Neuron (in vitro differentiated cells): ENCODE measurements around the gene NIPA2.

Experiments
- H2AFZ ChIP-seq: one replicate; pipeline ENCODE4 v1.6.1; 2013; ENCODE audit warnings: low read depth, mild to moderate bottlenecking, inconsistent platforms, low read length, moderate library complexity
- H3K27me3 ChIP-seq: one replicate; pipeline ENCODE4 v1.6.1; 2013; ENCODE audit warnings: low read length; ENCODE audit not compliant: insufficient read depth
- H3K36me3 ChIP-seq: one replicate; pipeline ENCODE4 v1.6.1; 2013; ENCODE audit warnings: low read length; ENCODE audit not compliant: insufficient read depth
- H3K4me1 ChIP-seq: one replicate; pipeline ENCODE4 v1.6.1; 2013; ENCODE audit warnings: low read length; ENCODE audit not compliant: insufficient read depth
- H3K4me3 ChIP-seq: 2 replicates; pipeline ENCODE4 v1.5.1; 2013; ENCODE audit warnings: mild to moderate bottlenecking, low read length, moderate library complexity
- H3K9me3 ChIP-seq: one replicate; pipeline ENCODE4 v1.6.1; 2013; ENCODE audit warnings: low read length

Gene NIPA2

DNA sequence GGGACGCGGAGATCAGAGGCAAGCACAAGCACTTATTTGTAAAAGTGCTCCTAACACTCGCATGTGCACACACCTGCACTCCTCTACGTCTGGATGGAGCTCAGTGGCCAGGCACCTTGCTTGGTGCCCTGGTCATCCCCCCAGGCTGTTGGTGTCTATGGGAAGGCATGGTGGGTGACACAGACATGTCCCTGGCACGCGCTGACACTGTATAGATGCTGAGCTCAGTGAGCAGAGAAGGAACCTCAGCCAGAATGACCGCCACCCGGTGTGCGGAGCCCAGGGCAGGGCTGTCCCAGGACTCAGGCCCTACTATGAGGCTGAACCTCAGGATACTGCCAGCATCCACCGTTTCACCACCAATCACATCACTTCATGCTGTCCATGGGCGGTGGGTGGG is 64.5 kb downstream of the NIPA2 start:
- H3K27me3 ChIP-seq = no peaks in the 10 kb centered on the region
- H3K36me3 ChIP-seq = peaks cover 56% of the 10 kb centered on the region
- H3K9me3 ChIP-seq = no peaks in the 10 kb centered on the region
- no peak overlapping the region for H2AFZ ChIP-seq
- no peaks in the 10 kb centered on the region for H3K4me1 ChIP-seq
- H3K4me3 ChIP-seq = no peak overlapping the region

DNA sequence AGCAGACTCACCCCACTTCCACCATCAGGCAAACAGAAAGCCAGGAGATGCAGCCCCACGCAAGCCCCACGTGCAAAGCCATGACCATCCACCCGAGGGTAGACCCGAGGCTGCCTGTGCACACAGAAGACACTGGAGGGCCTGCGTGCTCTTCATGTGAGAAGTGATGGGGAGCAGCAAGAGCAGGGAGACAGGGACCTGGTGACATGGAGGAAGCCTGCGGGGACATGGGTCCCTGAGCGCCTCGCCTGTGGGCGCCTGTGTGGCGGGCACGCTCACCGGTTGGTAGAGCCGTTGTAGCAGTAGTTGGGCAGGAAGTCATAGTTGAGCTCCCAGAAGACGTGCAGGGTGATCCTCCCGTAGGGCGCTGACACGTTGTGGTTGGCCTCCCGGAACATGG is 65.0 kb downstream of the NIPA2 start:
- Histone ChIP-seq H3K27me3 (no peaks in the 10 kb centered on the region), H3K36me3 (peaks cover 57% of the 10 kb centered on the region), H3K9me3 (no peaks in the 10 kb centered on the region), H3K4me1 (no peaks in the 10 kb centered on the region), H2AFZ (no peak overlapping the region), H3K4me3 (no peak overlapping the region)

DNA sequence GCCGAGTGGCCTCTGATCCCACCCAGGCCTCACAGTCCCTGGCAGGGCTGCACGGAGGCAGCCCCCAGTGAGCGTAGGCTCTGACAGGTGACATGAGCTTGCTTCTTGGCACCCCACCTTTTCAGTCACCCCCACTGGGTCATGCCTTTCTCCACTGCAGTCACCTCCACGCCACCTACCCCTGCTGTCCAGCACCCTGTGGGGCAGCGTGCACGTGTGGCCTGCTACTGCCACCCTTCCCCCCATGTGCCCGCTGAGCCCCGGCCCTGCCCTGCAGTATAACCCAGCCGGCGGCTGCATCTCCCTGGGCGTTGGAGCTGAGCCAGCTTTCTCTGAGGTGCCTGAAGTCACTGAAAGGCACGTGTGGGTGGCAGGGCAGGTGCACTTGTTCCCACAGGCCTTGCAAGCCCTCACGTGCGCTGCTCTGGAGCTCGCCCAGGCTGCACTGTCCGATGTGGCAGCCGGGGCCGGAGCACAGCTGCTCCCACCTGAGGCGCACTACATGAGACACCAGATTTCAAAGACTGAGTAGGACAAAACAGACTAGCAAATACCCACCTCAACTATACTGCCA is 65.6 kb downstream of the NIPA2 start:
- H3K27me3 ChIP-seq = no peaks in the 10 kb centered on the region
- no peak overlapping the region for H3K4me3 ChIP-seq
- peaks cover 64% of the 10 kb centered on the region for H3K36me3 ChIP-seq
- H3K4me1 ChIP-seq = no peaks in the 10 kb centered on the region
- no peaks in the 10 kb centered on the region for H3K9me3 ChIP-seq
- no peak overlapping the region for H2AFZ ChIP-seq

DNA sequence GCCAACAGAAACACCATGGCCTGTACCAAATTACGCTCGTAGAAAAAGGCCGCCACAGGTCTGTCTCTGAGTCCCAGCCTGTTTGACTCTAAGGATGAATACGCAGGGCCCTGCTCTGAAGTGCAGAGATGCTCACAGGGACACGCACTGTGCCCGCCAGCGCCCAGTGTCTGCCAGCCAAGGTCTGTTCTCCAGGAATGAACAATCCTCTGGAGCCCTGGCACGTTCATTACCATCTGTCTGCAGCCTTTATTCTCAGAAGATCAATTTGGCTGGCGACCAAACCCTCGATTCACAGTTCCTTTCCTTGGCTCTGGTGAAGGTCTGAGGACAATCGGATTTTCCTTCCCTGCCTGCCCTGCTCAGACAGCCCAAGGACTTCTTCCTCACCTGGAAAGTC is 66.3 kb downstream of the NIPA2 start:
- no peak overlapping the region for H2AFZ ChIP-seq
- no peaks in the 10 kb centered on the region for H3K4me1 ChIP-seq
- no peaks in the 10 kb centered on the region for H3K9me3 ChIP-seq
- H3K36me3 ChIP-seq = peaks cover 69% of the 10 kb centered on the region
- H3K4me3 ChIP-seq = no peak overlapping the region
- H3K27me3 ChIP-seq = no peaks in the 10 kb centered on the region

DNA sequence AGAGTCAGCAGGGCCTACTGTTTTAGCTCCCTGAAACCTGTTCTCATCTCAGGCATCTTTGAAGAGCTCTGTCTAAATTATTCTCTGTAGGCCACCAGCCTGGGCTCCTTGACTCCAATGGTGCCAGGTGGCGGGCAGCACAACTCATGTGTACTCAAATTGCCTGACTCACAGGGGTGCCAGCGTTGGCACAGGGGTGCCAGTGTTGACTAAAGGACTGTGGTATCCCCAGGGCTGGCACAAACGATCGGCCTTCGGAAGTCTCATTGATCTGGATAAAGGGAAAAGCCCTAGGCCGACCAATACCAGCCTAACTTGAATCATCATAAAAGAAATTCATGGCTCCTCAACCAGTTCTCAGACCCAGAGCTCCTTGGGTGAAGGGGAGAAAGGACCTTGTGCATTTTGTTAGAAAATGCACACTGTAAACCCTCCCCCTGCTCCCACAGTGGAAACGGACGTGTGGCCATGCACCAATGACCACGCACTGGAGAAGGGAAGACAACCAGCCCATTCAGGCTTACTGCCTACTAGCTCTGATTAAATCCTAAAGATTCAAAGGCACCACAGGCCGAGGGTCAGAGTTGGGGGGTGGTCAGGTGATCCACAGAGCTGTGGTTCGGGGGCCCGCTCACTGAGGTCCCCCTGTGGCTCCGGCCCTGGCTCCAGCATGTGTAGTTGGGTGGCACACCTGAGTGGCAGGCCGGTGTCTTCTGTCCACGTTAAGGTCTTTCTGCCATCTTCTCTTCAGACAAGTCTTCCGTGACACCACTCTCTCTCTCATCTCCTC is 68.9 kb downstream of the NIPA2 start:
- H3K9me3 ChIP-seq = no peaks in the 10 kb centered on the region
- no peaks in the 10 kb centered on the region for H3K4me1 ChIP-seq
- H3K36me3 ChIP-seq = peaks cover 72% of the 10 kb centered on the region
- H3K27me3 ChIP-seq = no peaks in the 10 kb centered on the region
- no peak overlapping the region for H2AFZ ChIP-seq
- H3K4me3 ChIP-seq = no peak overlapping the region

DNA sequence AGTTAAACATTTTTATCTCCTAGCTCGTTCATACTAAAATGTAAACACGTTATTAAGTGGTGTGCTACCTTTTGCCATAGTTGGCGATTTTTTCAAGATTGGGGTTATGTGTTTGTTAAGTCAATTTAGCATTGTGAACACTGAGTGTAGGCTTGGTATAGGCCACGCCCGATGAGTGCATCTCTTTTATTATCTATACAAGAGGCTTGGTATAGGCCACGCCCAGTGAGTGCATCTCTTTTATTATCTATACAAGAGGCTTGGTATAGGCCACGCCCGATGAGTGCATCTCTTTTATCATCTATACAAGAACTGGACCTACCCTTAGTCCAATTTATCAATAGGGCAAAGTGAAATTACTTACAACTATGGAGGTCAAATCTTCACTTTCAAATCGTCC is 70.4 kb downstream of the NIPA2 start:
- H2AFZ ChIP-seq = no peak overlapping the region
- H3K27me3 ChIP-seq = no peaks in the 10 kb centered on the region
- no peak overlapping the region for H3K4me3 ChIP-seq
- H3K4me1 ChIP-seq = no peaks in the 10 kb centered on the region
- H3K36me3 ChIP-seq = peaks cover 65% of the 10 kb centered on the region
- no peaks in the 10 kb centered on the region for H3K9me3 ChIP-seq

DNA sequence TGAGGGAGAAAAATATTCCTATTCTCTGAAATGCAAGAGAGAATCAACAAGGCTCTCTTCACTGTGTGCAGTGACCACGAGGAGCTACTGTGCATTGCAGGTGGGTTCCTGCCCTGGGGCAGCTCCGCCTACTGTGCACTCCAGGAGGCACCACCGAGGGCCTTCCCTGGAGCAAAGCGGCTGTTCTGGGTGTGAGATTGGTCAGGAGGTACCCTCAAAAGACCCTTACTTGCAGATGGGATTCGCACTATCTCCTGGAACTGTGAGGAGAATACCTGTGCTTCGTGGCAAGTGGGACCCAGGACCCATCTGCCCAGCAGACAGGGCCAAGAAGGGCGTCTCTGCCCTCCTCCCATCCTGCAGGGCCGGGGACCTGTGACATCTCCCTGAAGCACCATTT is 72.8 kb downstream of the NIPA2 start:
- Histone ChIP-seq H3K9me3 (no peaks in the 10 kb centered on the region), H3K27me3 (no peaks in the 10 kb centered on the region), H3K4me1 (no peaks in the 10 kb centered on the region), H3K4me3 (no peak overlapping the region), H2AFZ (no peak overlapping the region), H3K36me3 (peaks cover 76% of the 10 kb centered on the region)

DNA sequence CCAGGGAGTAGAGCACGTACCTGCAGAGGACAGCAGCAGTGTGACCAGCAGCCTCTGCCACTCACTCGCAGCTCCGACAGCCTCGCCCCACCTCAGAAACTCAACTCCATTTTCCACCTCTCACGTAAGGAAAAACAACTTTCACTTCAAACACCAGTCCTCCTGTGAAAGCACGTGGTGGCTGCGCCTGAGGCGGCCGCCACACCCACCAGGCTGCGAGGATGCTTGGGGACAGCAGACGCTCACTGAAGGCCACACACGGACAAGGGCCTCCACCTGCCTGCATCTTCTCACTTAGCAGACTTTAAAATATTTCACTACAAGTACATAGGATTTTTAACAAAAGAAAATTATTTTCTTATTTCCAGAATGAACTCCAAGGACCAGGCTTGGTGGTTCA is 73.8 kb downstream of the NIPA2 start:
- H2AFZ ChIP-seq = no peak overlapping the region
- no peak overlapping the region for H3K4me3 ChIP-seq
- H3K27me3 ChIP-seq = no peaks in the 10 kb centered on the region
- no peaks in the 10 kb centered on the region for H3K4me1 ChIP-seq
- H3K36me3 ChIP-seq = peaks cover 78% of the 10 kb centered on the region
- H3K9me3 ChIP-seq = no peaks in the 10 kb centered on the region

DNA sequence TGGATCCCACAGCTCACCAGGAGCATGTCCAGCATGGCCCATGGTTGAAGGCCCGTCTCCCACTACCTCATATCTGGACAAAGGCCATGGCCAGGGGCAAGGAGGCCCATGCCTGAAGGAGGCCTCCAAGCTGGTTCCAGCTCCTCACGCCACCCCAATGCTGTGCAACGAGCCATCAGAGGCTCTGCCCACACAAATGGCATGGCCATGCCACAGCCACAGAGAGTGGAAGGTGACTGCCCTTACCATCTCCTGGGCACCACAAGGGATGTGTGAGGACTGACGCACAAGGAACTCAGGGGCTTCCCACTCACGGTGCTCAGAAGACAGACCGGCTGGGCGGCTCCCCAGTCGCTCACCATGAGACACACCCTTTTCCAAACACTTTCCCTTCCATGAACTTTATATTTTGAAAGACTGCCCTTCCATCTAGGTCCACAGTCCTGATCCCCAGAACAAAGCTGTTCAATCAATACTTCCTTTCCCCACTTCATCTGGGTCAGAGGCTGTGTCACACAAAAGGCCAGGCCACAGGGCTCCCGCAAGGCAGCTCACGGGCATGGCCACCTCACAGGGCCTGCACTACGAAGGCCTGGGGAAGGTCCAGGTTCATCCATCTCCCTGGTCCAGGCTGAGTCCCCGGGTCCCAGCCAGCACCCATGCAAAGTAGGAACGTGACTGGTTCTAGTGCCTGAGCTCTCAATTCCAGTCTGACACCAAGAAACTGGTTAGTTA is 75.3 kb downstream of the NIPA2 start:
- Histone ChIP-seq H3K36me3 (peaks cover 80% of the 10 kb centered on the region), H3K4me1 (no peaks in the 10 kb centered on the region), H3K9me3 (no peaks in the 10 kb centered on the region)

DNA sequence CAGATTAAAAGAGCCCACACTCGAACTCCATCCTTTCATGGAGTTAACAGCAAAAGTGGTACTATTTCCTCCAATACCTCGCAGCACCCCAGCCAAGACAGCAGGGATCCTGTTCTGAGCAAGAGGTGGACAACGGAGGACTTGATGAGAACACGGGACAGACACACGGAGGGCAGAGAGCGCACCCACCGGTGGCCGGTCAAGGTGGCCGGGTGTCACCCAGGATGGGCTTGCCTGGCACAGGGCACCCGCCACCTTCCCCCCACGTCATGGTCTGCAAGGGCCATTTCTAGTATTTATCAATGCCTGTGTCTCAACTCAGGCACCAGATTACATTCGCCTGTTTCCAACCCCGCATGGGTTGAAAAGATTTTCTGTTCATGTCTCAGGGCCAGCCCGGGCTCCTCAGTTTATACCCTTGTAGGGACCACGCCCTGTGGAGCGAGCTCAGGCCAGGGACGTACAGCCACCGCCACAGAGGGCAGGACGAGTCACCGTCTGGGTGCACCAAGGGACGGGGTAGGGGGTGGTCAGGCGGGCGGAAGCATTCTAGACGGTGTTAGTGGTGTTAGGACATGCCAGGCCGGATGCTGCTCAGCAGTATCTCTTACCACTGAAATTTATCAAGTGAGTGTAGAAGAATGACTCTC is 77.5 kb downstream of the NIPA2 start:
- peaks cover 66% of the 10 kb centered on the region for H3K36me3 ChIP-seq
- no peaks in the 10 kb centered on the region for H3K27me3 ChIP-seq
- no peak overlapping the region for H3K4me3 ChIP-seq
- H3K4me1 ChIP-seq = no peaks in the 10 kb centered on the region
- no peak overlapping the region for H2AFZ ChIP-seq
- no peaks in the 10 kb centered on the region for H3K9me3 ChIP-seq

More for the DNA sequence above, 75.3 kb downstream of the NIPA2 start:
- no peaks in the 10 kb centered on the region for H3K27me3 ChIP-seq
- no peak overlapping the region for H3K4me3 ChIP-seq
- no peak overlapping the region for H2AFZ ChIP-seq

DNA sequence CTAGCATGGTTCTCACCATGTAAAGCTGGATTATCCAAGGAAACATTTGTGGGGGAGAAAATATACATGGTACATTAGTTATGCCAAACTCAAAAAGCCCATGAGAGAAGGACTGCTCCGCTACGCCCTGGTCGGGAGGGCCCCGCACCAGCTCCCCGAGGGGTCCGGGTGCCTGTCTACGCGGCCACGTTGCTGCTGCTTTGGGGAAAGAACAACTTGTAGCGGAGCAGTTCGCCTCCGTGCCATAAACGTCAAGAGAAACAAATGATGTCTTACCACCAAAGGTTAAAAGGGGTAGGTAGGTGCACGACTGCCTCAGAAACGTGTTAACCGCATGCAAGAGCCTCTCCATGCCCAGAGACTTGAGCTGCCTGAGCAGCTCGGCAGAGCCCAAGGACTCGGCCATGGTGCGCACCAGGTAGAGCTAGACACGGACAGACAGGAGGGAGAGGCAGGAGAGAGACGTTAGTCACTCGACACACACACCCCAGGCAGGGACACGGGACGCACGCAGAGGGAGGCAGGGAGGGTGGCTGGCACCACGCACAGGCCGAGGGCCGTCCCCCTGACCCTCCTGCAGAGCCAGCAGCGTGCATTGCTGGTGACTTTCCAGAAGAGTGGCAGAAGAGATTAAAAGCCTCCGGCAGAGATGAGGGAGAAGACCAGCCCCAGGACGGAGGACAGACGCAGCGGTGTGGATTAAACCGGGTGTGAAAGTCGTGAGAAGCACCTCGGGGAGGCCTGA is 78.3 kb downstream of the NIPA2 start:
- H3K9me3 ChIP-seq = no peaks in the 10 kb centered on the region
- no peak overlapping the region for H2AFZ ChIP-seq
- no peaks in the 10 kb centered on the region for H3K4me1 ChIP-seq
- H3K27me3 ChIP-seq = no peaks in the 10 kb centered on the region
- H3K4me3 ChIP-seq = no peak overlapping the region
- peaks cover 60% of the 10 kb centered on the region for H3K36me3 ChIP-seq

DNA sequence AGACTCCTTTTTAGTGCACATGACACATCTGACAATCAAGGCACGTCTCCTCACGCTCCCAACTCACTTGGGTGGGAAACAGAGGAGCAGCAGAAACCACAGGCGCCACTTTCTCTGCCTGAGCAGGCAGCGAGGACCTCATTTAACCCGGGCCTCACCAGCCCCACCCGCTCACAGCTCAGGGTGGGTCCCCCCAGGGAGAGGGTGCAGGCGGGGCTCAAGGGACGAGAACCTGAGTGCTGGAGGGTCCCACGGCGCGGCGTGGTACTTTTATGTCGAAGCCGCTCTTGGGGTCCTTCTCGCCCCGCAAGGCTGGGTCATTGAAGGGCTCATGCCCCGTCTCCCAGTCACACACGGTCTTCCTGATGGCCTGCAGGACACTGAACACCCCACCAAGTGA is 79.1 kb downstream of the NIPA2 start:
- Histone ChIP-seq H3K36me3 (peaks cover 54% of the 10 kb centered on the region), H2AFZ (no peak overlapping the region), H3K9me3 (no peaks in the 10 kb centered on the region), H3K4me1 (no peaks in the 10 kb centered on the region), H3K4me3 (no peak overlapping the region), H3K27me3 (no peaks in the 10 kb centered on the region)
